GM21526 (cell line): ENCODE data around the gene LRSAM1.

Experiments
- ATAC-seq: cut with Tn5 transposase; IDR thresholded peaks from one replicate; pipeline ENCODE4 v1.9.1; 2021; ENCODE audit warnings: moderate library complexity; ENCODE audit not compliant: unreplicated experiment, low FRiP score

The LRSAM1 gene

DNA sequence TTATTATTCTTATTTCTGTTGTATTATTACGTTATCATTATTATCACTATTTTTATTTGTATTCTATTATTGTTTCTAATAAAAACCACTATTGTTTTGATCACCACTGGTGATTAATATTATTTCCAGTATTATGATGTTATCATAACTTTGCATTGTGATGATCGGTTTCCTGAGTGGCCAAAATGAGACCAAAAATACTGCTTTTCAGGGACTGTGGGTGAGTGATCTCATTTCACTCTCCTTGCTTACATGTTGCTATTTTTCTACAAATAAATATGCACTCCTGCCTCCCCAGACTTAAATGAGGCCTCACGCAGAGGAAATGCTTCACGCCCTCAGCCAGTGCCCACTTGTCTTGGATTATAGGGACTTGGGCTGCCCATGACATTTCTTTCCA lies 78.4 kb downstream of the LRSAM1 start:
- ATAC-seq: no peak

DNA sequence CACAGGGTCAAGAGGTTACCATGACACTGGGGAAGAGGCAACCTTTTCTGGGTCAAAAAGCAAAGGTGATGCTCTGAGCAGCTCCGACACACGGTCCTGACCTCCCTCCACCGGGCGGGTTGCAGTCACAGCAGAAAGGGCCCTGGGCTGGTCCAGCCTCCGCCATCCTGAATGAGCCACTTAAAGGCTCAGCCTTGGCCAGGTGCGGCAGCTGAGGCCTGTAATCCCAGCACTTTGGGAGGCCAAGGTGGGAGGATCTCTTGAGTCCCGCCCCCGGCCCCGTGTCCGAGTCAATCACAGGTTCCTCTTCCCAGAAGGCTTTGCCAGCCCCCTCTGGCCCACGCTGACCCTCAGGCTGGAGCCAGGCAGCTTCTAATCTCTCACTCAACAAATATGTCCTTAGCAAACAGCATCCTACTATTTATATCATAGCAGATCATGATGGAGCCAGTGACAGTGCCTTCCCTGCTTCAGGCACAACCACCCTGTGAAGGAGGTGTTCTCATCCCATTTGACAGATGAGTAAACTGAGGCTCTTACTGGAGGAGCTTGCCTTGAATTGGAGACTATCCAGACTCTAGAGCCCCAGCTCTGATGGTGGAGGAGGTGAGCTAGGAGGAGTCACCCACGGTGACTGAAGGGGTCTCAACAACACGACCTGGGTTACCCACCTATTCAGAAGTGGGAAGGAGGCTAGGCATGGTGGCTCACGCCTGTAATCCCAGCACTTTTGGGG lies 79.1 kb downstream of the LRSAM1 start:
- ATAC-seq: no peak

DNA sequence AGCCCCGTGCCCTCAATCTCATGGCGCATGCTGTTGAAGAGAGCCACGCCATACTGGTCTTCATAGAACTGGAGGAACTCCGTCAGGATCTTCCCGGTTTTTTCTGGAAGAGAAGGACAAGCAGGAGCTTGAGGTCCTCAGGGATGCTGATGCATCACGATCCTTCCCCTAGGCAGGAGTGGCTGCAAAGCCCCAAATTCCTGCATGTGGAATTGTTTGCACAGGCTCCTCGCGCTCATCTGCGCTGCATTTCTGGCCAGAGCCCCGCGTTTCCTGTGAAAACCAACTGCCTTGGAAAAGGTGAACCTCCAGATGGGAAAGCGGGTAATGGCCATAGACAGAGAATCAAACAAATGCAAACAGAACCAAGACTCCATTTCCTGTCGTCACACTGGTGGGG lies 80.4 kb downstream of the LRSAM1 start:
- no peak for ATAC-seq

DNA sequence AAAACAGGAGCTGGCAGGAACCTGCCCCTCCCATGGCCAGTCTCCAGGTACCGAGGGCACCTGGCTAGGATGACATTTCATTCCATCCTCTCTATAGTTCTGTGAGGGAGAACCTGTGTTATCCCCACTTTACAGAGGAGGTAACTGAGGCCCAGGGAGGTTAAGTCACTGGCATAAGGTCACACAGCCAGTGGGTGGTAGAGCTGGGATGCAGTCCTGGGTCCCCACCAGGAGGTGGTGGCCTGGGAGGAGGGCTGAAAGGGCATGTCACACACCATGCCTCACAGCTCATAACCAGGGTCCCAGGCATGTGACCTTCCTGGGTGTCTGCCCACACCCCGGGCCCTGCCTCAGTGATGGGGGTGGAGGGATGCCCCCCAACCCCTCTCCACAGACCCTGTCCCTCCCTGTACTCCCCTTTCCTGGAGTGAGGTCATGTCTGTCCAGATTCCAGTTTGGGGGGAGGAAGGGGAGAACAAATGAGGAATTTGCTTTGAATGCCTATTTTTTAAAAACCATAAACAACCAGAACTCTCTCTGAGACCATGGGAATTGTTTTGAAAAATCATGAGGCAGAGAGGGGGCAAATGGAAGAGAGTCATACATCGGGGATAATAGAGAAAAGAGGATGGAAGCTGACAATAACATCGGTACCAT lies 83.1 kb downstream of the LRSAM1 start:
- ATAC-seq: no peak

DNA sequence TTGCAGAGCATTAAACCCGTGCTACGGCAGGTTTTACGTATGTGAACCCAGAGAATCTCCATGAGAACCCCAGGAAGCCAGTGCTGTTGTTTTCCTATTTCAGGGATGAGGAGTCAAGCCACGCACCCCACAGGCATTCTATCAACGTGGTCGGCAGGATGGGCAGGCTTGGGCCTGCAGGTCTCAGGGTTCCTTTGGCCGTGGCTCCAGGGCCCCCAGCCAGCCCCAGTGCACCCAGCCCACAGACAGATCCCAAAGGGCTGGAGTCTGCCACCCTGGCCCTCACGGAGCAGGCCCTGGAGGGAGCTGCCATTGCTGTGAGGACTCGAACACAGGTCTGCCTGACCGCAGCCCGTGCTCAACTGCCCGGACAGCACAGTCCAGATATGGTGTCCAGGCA lies 83.6 kb downstream of the LRSAM1 start:
- no peak for ATAC-seq

DNA sequence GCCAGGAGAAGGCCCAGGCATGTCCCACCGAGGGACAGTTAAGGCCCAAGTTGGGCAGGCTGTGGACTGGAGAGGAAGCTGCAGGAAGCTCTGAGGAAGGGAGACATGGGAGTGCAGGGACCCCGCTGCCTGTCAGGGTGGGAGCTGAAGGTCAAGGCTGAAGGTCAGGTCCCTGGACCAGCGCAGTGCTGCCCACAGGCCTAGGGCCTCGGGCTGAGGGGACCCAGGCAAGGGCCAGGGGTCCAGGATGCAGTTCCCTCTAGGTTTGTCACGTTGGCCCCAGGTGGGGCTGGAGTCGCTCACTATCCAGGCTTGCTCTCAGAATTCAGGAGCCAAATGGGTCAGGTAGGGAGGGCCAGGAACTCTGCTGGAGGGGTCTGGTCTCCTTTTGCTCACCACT lies 84.1 kb downstream of the LRSAM1 start:
- ATAC-seq: no peak

DNA sequence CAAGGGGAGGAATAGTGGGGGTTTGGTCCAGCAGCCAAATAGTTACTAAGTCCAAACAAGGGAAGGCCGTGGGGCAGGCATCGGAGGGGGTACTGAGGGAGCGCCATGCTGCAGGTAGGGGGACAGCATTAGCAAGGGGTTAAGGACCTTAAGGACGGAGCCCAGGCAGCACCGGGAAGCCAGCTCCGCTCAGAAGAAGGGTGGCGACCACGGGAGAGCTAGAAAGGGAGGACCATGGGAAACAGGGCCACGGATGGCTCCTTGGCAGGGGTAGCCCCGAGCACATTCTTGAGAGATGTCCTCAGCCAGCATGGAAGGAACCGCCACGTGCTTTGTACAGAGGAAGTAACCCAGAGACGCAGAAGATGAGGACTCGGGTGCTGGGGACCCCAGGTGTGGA lies 84.5 kb downstream of the LRSAM1 start:
- no peak for ATAC-seq

DNA sequence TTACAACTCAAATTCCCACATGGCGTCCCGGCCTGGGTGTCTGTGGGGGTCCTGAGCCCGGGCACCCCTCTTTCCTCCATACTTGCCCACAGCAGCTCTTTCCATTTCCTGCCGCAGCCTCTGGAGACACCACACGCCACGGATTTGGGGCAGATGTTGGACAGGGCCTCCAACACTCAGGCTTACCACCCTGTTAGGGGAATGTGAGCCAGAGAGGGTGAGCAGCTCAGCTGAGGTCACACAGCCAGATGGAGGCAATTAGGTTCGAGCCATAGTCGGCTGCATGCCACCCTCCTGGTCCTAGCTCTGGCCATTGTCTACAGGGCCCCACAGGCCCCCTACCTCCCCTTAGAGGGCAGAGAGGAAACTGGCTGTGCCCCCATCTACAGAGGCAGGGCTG lies 85.2 kb downstream of the LRSAM1 start:
- ATAC-seq: no peak

DNA sequence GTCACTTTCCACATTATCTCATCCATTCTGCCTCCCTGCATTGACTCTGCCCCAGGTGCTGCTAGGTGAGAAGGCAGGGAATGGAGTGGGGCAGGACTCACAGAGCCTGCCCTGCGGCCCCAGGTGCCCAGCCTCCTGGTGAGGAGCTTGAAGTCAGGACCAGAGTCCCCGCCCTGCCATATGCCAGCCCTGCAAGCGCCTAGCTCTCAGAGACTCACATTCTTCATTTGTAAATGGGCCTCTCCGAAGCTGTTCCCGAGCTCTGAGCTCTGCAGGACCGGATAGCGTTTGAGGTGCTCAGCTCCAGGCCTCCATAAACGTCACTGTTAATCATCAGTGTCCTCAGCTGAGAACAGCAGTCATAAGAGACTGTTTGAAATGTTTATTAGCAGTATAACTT lies 85.7 kb downstream of the LRSAM1 start:
- no peak for ATAC-seq

DNA sequence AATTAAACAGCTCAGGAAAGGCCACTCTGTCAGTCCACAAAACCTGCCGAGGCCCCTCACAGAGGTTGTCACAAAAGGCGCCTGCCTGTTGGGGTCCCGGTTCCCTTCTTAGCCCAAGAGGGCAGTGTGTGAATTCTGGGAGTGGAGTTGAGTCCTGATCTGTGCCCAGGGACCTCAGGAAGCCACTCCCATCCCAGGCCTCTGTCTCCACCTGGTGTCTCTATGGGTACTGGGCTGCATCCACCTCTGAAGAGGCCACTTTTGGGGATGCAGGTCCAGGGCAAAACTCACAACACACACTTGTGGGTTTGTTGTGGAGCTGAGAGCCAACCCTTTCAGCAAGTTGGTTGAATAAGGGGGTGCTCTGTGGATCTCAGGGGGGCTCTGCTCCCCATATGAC lies 86.5 kb downstream of the LRSAM1 start:
- no peak for ATAC-seq

DNA sequence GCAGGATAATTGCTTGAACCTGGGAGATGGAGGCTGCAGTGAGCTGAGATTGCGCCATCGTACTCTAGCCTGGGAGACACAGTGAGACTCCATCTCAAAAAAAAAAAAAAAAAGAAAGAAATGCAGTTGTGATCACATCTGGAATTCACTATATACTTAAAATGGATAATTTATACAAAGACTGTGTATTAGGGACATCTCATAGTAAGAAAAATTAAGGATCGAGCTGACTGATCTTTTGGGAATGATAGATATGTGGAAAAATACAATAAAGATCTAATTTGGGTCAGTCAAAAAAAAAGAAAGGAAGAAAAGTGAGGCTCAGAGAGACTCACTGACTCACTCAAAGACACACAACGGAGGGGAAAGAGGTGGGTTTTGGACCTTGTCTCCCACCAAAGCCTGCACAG lies 87.5 kb downstream of the LRSAM1 start:
- ATAC-seq: no peak

DNA sequence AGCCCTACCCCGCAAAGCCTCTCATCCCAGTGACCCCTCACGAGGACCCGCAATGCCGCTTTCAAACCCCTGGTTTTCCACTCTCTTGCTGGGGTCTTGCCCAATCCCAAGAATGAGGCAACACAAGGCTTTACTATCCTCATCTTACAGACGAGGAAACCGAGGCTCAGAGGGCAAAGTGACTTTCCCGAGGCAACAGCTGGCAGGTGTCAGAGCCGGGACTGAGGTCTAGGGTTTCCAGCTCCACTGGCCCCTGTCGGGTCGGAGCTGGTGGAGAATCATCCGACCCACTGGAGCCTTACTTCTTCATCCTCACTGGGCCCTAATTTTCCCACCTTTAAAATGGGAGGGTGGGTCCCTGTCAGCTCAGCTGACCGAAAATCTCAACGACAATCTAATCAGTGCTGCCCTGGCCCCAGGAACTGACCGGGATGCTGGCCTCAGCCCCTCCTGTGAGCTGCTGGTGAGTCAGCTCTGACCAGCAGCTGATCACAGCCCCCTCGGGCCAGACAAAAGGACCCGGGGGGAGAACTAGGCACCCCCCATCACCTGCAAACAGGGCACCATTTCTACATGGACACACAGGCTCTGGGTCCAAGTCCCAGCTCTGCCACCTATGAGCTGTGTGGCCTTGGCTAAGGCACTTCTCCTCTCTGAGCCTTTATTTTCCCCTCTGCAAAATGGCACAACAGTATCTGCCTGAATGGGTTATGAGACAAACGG lies 88.1 kb downstream of the LRSAM1 start:
- no peak for ATAC-seq

DNA sequence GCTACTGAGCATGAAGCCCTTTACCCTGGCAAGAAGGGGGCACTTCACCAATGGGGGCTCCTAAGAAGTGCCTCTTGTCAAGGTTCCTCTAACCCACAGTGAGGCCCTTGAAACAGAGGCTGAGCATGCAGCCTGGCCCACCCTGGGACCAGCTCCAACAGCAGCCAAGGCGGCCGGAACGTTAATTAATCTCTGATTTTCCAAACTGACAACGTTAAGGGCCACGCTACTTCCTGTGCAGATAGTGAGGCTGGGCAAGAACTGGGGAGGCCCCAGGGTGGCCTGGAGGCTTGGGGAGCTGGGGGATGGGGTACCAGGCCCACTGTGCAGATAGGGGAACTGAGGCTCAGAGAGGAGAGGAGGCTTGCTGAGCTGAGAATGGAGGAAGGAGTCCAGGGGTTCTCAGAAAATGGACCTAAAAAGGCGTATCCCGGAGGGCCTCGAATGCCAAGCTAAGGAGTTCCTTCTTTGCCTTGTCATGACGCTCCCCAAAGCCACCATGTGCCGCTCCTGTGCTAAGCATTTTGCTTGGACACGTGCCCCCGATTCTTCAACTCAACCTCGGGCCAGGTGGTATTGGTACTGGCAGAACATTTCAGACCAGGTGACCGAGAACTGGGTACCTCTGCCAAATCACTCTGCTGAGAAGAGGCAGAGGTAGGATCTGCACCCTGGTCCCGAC lies 88.8 kb downstream of the LRSAM1 start:
- ATAC-seq: no peak

DNA sequence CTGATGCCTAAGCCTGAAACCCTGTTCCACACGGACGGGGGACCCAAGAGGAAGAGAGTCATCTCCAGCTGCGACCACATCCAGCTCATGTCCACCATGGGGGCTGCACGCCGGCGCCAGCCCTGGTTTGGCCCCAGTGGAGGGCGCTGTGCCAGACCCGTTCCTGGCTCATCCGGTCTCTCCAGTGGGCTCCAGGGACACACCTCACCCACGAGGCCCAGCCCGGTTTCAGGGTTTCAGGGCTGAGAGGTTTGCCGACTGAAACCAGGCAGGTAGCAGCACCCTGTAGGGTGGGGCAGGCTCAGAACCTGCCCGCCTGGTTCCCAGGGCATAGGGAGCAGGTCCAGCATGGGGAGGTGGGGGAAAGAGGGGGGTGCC lies 89.3 kb downstream of the LRSAM1 start:
- ATAC-seq: no peak

DNA sequence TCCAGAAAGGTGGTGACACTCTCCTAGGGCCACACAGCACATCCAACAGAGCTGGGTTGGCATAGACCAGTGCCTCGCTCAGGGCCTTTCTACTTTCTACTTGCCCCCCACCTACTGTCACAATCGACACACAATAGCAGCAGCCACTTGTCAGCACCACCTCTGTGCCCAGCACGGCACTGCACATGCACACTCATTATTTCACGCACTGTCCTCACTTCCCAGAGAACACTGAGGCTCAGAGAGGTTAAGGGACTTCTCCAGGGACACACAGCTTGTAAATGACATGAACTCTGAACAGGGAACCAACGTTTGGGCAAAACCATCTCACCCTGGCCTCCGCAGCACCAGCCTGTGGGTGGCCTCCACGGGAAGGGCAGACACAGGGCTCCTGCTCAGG lies 89.9 kb downstream of the LRSAM1 start:
- ATAC-seq: no peak

DNA sequence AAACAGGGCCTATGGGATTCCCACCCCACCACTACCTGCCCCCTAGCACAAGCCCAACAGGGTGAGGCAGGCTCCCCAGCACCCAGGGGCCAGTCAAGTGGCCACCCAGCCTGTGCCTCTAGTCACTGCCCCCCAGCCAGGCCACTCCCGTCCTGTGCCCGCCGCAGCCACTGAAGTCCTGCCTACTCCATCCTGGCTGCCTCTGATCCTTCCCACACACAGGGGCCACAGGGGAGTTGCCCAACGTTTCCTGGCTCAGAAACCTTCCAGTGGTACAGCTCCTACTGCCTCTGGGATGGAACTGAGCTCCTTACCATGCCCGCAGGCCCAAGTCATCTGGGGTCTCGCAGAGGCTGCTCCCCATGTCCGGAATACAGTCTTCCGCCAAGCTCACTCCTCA lies 90.6 kb downstream of the LRSAM1 start:
- ATAC-seq: no peak

DNA sequence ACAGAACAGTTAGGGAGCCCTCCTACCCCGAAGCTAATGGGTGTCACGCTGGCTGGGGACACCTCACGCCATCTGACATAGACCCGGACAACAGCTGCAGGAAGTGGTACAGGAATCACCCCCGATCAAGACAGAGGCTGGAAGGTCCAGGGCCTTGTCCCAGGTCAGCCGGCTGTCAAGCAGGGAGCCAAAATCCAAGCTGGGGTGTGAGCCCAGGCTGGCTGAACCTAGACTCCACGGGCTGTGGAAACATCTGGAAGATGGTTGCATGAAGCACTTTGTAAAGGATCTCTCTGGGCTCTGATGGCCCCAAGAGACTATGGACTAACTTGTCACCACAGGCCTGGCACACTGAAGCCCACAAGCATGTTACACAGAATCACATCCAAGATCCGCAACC lies 91.9 kb downstream of the LRSAM1 start:
- ATAC-seq: no peak

DNA sequence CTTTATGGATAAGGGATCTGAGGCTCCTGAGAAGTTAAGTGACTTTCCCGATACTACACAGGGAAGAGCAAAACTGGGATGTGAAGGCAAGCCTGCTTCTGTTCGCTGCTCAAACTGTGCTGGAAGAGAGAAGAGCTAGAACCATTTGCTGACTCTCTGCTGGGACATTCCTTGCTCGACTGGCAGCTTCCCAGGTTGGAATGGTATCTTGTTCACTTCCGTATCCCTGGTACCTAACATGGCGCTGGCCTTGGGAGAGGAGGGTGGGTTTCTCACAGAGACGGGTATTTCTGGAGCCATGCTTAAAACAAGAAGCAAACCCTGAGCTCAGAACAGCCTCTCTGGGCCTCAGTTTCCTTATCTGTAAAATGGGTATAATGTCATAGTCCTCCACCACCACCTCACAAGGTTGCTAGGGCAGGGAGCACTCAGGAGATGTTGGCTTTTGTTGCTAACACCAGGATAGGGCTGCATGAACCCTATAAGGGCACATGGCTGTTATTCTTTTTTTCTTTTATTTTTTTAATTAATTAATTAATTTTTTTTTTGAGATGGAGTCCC lies 92.7 kb downstream of the LRSAM1 start:
- no peak for ATAC-seq

DNA sequence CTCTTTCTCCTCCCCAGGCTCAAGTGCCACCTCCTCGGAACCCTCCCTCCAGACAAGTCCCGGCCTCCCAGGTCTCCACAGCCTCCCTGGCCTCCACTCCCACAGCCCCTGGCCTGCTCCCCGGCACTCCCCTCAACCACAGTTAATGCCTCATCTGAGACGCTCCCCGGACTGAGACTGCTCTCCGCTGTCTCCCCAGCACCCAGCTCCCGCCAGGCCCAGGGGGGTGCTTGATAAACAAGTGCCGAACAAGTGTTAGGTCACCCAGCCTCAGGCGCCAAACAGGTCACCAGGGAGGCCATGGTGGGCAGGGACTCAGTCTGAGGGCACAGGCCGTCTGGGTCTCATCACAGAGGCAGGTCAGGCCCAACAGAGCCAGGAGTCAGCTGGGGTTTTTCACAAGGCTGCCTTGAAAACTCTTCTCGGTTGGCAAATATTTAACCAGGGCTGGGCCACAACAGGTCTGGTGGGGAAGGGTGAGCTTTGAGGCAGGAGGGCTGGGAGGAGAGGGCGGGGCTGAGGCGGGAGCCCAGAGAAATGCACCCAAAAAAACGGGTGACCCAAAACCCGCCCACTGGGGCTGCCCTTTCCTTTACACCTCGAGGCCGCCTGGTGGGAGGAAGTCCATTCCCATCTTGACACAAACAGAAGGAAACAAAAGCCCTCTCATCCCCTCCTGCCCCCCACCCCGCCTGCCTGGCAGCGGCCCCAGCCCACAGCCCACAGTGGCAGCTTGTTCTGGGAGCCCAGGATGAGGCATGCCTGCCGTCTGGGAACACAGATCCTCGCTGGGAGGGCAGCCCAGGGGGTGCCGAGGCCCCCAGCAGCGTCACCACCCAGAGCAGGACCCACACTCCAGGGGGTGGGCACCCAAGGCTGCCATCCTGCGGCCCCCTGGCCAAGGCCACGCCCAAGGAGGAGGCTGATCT lies 94.2 kb downstream of the LRSAM1 start:
- no peak for ATAC-seq
